B cell (primary cell): Measurements from ENCODE around the gene TRPC6.

Experiments used
- EZH2 ChIP-seq: IDR thresholded peaks from 2 replicates; pipeline ENCODE4 v1.6.1; 2012; ENCODE audit warnings: borderline replicate concordance, low read depth, mild to moderate bottlenecking, moderate library complexity, low read length; ENCODE audit not compliant: insufficient read depth, poor library complexity, severe bottlenecking
- TF ChIP-seq, protein P1 (sequence below): fragments of 200-600 bp; IDR thresholded peaks from one replicate; pipeline ENCODE4 v1.8.0; 2022; ENCODE audit warnings: antibody characterized with exemption, mild to moderate bottlenecking

DNA sequence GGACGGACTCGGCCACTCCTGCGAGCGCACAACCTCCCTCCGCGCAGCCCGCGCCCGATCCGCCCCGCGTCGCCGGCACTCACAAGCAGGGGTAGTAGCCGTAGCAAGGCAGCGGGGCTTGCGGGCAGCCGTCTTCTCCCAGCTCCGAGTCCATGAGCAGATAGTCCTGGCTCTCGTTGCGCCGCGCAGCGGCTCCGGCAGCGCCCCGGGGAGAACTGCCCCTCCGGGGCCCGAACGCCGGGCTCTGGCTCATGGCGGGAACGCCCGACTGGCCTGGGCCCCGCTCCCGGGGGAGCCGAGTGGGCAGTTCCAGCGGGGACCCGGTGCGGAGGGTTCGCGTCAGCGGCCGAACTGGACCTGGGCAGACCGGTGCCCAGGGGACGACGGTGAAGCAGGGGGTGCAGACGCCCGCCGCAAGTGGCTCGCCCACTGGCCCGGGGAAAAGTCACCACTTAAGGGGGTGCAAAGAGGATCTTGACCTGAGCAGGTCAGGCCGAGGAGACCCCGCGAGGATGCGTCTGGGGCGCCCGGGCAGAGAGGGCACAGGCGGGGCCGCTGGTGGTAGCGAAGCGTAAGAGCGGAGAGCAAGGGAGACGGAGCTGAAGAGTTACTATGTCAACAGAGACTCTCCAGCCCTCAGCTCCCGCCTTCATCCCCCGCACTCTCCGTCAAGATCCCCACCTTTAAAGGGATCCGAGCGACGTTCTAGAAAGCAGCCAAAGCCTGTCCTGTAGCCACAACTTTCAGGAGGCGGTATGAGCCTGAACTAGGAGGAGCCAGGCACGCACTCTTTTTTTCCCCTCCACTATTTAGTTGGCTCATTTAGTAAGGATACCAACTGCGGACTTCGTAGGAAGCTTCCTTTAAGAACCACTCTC lies at the start of gene TRPC6:
- TF ChIP-seq, protein P1, sequence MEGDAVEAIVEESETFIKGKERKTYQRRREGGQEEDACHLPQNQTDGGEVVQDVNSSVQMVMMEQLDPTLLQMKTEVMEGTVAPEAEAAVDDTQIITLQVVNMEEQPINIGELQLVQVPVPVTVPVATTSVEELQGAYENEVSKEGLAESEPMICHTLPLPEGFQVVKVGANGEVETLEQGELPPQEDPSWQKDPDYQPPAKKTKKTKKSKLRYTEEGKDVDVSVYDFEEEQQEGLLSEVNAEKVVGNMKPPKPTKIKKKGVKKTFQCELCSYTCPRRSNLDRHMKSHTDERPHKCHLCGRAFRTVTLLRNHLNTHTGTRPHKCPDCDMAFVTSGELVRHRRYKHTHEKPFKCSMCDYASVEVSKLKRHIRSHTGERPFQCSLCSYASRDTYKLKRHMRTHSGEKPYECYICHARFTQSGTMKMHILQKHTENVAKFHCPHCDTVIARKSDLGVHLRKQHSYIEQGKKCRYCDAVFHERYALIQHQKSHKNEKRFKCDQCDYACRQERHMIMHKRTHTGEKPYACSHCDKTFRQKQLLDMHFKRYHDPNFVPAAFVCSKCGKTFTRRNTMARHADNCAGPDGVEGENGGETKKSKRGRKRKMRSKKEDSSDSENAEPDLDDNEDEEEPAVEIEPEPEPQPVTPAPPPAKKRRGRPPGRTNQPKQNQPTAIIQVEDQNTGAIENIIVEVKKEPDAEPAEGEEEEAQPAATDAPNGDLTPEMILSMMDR, result no peak
- TF ChIP-seq EZH2, result no peak
